ENCODE results near the gene GRIA2.

DNA sequence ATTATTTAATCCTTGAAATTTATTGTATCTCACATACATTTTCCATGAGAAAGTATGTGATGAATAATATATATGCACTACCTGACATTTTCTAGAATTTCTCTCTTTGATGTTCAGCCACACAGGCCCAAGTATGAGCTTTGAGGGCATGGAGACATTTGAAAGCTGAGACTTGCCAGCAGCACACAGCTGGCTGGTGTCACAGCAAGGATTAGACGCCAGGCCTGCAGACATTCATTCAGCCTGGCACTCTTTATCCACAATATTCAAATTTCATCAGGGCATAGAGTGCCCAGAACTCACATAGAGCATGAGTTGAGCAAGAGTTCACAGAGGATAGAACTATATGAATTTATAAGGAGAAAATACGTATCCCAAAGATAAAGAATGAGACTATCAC, 74.0 kb downstream of the GRIA2 start:
- TF ChIP-seq, protein P1, sequence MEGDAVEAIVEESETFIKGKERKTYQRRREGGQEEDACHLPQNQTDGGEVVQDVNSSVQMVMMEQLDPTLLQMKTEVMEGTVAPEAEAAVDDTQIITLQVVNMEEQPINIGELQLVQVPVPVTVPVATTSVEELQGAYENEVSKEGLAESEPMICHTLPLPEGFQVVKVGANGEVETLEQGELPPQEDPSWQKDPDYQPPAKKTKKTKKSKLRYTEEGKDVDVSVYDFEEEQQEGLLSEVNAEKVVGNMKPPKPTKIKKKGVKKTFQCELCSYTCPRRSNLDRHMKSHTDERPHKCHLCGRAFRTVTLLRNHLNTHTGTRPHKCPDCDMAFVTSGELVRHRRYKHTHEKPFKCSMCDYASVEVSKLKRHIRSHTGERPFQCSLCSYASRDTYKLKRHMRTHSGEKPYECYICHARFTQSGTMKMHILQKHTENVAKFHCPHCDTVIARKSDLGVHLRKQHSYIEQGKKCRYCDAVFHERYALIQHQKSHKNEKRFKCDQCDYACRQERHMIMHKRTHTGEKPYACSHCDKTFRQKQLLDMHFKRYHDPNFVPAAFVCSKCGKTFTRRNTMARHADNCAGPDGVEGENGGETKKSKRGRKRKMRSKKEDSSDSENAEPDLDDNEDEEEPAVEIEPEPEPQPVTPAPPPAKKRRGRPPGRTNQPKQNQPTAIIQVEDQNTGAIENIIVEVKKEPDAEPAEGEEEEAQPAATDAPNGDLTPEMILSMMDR (IDR thresholded peaks at IDR 0.05; ENCODE audit: borderline replicate concordance, extremely low read depth, low read length, poor library complexity, severe bottlenecking), result no peak
- no peak for TF ChIP-seq EZH2 (IDR thresholded peaks at IDR 0.05; ENCODE audit: borderline replicate concordance, low read depth, low read length, severe bottlenecking)

All from DND-41 (cell line).